Renal pelvis (tissue), 4 donors: Measurements from ENCODE around the gene CD40. TPM values are rescaled to one million over a fixed set of nuclear protein-coding genes. Genes with fewer than 3 reads are reported as not detected.

ENCODE experiments used
- DNase-seq: peaks from one replicate; pipeline ENCODE4 v3.0.0-alpha.2; 2013
- polyA plus RNA-seq, 3 donors: library from polyadenylated mRNA; unstranded; fragments of 120-200 nt; gene quantifications; one replicate each; pipeline ENCODE4 v1.2.1, GENCODE V29; 2013; ENCODE audit not compliant: insufficient read length in 3 of 3

The CD40 gene
- polyA plus RNA-seq, 3 donors: 3.8 to 5.7 (median 5.5) TPM

- no peak for DNase-seq
Measured at GRCh38 chr20:46145713-46146112, 27.6 kb downstream of the CD40 start.

- no peak for DNase-seq
Measured at GRCh38 chr20:46148313-46149208, 30.4 kb downstream of the CD40 start.

GRCh38 chr20:46150943-46151342 lies 32.8 kb downstream of the CD40 start:
- no peak for DNase-seq

- DNase-seq: no peak
Measured at GRCh38 chr20:46151936-46152335, 33.8 kb downstream of the CD40 start.

- DNase-seq: no peak
Measured at GRCh38 chr20:46152824-46153586, 34.9 kb downstream of the CD40 start.

GRCh38 chr20:46154305-46154704 lies 36.2 kb downstream of the CD40 start:
- DNase-seq: no peak

- no peak for DNase-seq
Measured at GRCh38 chr20:46154796-46155195, 36.7 kb downstream of the CD40 start.

- no peak for DNase-seq
Measured at GRCh38 chr20:46156065-46156464, 38.0 kb downstream of the CD40 start.

- no peak for DNase-seq
Measured at GRCh38 chr20:46157076-46157592, 39.0 kb downstream of the CD40 start.

GRCh38 chr20:46157625-46158024 lies 39.5 kb downstream of the CD40 start:
- no peak for DNase-seq

GRCh38 chr20:46158476-46158987 lies 40.4 kb downstream of the CD40 start:
- DNase-seq: no peak

GRCh38 chr20:46159101-46159897 lies 41.2 kb downstream of the CD40 start:
- DNase-seq: no peak

GRCh38 chr20:46160661-46161060 lies 42.5 kb downstream of the CD40 start:
- no peak for DNase-seq

GRCh38 chr20:46161921-46162320 lies 43.8 kb downstream of the CD40 start:
- DNase-seq: no peak

- DNase-seq: no peak
Measured at GRCh38 chr20:46164254-46164653, 46.1 kb downstream of the CD40 start.

- DNase-seq: no peak
Measured at GRCh38 chr20:46167080-46167479, 49.0 kb downstream of the CD40 start.

GRCh38 chr20:46168438-46168837 lies 50.3 kb downstream of the CD40 start:
- no peak for DNase-seq

- DNase-seq: no peak
Measured at GRCh38 chr20:46169245-46170171, 51.4 kb downstream of the CD40 start.

GRCh38 chr20:46171476-46171875 lies 53.4 kb downstream of the CD40 start:
- DNase-seq: no peak

- no peak for DNase-seq
Measured at GRCh38 chr20:46171909-46172308, 53.8 kb downstream of the CD40 start.

- no peak for DNase-seq
Measured at GRCh38 chr20:46172455-46172854, 54.3 kb downstream of the CD40 start.
